Transverse colon (tissue), 4 donors: ENCODE data around the gene KLHL22.

Experiments
- CTCF ChIP-seq, 5 experiments: fragments of 200-600 bp in 3 of 5; fragments of 450-650 bp in 2 of 5; sonication (generic) in 3 of 5; IDR thresholded peaks; 1 replicate in 2 of 5; 2 replicates in 3 of 5; pipeline ENCODE4 v1.5.1; 2016 to 2017; ENCODE audit warnings: antibody characterized with exemption in 5 of 5, inconsistent platforms in 3 of 5, mild to moderate bottlenecking in 2 of 5, moderate library complexity in 1 of 5
- POLR2AphosphoS5 ChIP-seq, 3 donors: sonication (generic); formaldehyde crosslinking; IDR thresholded peaks; one replicate each; pipeline ENCODE4 v1.6.1; 2016; ENCODE audit warnings: antibody characterized with exemption in 3 of 3

- TF ChIP-seq CTCF (IDR thresholded peaks at IDR 0.05) (no peak), POLR2AphosphoS5 (IDR thresholded peaks at IDR 0.05) (no peak)
Observed at GRCh38 chr22:20407829-20408228, 87.8 kb downstream of the KLHL22 start.
